Testis (tissue), 3 donors: Measurements from ENCODE around the gene RPTOR. TPM values are rescaled to one million over a fixed set of nuclear protein-coding genes. Genes with fewer than 3 reads are reported as not detected.

Source experiments
- DNase-seq: peaks from one replicate; pipeline ENCODE4 v3.0.0-alpha.2; 2019
- H3K27ac ChIP-seq, 2 donors: fragments of 200-600 bp; sonication (generic); one replicate each; pipeline ENCODE4 v1.5.1; 2019
- H3K27me3 ChIP-seq: fragments of 200-600 bp; sonication (generic); one replicate; pipeline ENCODE4 v1.5.1; 2019
- H3K36me3 ChIP-seq: fragments of 200-600 bp; sonication (generic); one replicate; pipeline ENCODE4 v1.5.1; 2017; ENCODE audit warnings: low read depth; ENCODE audit errors: missing control alignments
- H3K4me1 ChIP-seq: fragments of 200-600 bp; sonication (generic); one replicate; pipeline ENCODE4 v1.5.1; 2019
- H3K4me3 ChIP-seq, 2 donors: fragments of 200-600 bp; sonication (generic); one replicate each; pipeline ENCODE4 v1.5.1; 2017 to 2019
- H3K9me3 ChIP-seq: fragments of 200-600 bp; sonication (generic); one replicate; pipeline ENCODE4 v1.5.1; 2017
- POLR2A ChIP-seq: fragments of 450-650 bp; IDR thresholded peaks from one replicate; pipeline ENCODE4 v1.6.1; 2017; ENCODE audit warnings: antibody characterized with exemption, mild to moderate bottlenecking, moderate library complexity
- WGBS, 2 donors: methylation state at CpG; one replicate each; pipeline ENCODE4 v1.1.5; 2018; 5-methylcytosine and 5-hydroxymethylcytosine counted together
- intact Hi-C: fragments of 100-400 bp; cut with DNase I; formaldehyde crosslinking; loops from one replicate; pipeline ENCODE4 v1.15.1; 2023; ENCODE audit warnings: low total_unique reads
- polyA plus RNA-seq: library from polyadenylated mRNA; stranded (reverse); fragments of 350-450 nt; fragmentation: Illumina TruSeq; extraction: RNeasy Lipid Tissue Mini Kit (QIAGEN cat#74804); gene quantifications from one replicate; pipeline ENCODE4 v1.2.3, GENCODE V29; 2014; ENCODE audit warnings: low read depth, low replicate concordance; ENCODE audit not compliant: insufficient read depth
- total RNA-seq, 2 donors: library from RNA; depleted of rRNA; stranded (reverse); fragments of >200 nt; gene quantifications; one replicate each; pipeline ENCODE4 v1.2.3, GENCODE V29; 2016
- TF ChIP-seq, protein P1 (sequence below), 3 experiments: fragments of 450-650 bp in 2 of 3; fragments of 200-600 bp in 1 of 3; sonication (generic) in 1 of 3; IDR thresholded peaks; one replicate each; pipeline ENCODE4 v1.5.1; 2016 to 2019; ENCODE audit warnings: antibody characterized with exemption in 3 of 3, mild to moderate bottlenecking in 2 of 3, moderate library complexity in 1 of 3

Gene RPTOR
- total and polyA plus RNA-seq, 3 donors from 2014 or later: 21.8 to 68.3 (median 56.6) TPM

DNA sequence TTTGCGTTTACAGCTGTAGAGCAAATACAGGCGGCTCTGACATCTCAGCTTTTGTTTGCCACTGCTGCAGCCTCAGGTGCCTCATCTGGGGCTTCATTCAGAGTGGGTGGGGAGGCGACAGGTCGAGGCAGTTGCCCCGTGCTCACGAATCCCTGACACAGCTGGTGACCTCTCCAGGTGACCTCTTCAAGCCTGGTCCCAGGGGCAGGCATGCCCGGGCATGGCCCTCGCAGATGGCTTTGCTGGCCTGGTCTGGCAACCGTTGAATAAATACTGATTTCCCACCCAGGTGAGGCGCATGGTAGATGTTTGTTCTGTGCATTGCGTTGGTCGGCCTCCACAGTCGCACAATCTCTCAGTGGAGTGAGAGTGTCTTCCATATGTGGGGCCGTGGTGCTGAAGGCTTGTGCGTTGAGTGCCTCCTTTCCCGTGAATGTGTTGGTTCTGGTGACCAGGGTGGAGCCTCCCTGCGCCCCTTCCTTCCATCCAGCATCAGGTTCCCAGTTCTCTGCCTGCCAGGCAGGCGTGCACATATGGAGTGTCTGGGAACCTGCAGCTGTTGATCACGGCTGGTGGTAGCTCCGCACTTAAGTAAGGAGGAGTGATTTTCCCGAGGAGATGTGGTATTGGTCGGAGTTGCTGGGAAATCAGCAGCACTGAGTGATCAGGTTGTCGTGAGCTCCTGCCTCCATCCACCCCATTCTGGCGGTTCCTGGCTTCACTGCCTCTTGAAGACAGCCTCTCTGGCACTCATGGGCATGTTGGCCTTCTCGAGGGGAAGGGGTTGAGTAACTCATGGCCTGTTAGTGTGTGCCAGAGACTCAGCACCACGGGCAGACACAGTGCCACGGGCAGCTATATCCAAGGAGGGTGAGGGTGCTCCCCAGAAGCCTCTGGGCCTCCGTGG, 149.7 kb downstream of the RPTOR start:
- H3K27ac ChIP-seq: no peak overlapping the region
- no peaks in the 10 kb centered on the region for H3K9me3 ChIP-seq
- no peaks in the 10 kb centered on the region for H3K27me3 ChIP-seq
- TF ChIP-seq, protein P1, sequence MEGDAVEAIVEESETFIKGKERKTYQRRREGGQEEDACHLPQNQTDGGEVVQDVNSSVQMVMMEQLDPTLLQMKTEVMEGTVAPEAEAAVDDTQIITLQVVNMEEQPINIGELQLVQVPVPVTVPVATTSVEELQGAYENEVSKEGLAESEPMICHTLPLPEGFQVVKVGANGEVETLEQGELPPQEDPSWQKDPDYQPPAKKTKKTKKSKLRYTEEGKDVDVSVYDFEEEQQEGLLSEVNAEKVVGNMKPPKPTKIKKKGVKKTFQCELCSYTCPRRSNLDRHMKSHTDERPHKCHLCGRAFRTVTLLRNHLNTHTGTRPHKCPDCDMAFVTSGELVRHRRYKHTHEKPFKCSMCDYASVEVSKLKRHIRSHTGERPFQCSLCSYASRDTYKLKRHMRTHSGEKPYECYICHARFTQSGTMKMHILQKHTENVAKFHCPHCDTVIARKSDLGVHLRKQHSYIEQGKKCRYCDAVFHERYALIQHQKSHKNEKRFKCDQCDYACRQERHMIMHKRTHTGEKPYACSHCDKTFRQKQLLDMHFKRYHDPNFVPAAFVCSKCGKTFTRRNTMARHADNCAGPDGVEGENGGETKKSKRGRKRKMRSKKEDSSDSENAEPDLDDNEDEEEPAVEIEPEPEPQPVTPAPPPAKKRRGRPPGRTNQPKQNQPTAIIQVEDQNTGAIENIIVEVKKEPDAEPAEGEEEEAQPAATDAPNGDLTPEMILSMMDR (IDR thresholded peaks at IDR 0.05): no peak
- no peak for TF ChIP-seq POLR2A
- H3K4me1 ChIP-seq: peaks cover 16% of the 10 kb centered on the region
- H3K4me3 ChIP-seq: no peak overlapping the region
- 89 to 92% methylated on average over 20 to 28 of the region's 28 CpGs for WGBS, 2 donors
- intact Hi-C loops: no loop called here
- H3K36me3 ChIP-seq: no peaks in the 10 kb centered on the region
- DNase-seq: no peak

DNA sequence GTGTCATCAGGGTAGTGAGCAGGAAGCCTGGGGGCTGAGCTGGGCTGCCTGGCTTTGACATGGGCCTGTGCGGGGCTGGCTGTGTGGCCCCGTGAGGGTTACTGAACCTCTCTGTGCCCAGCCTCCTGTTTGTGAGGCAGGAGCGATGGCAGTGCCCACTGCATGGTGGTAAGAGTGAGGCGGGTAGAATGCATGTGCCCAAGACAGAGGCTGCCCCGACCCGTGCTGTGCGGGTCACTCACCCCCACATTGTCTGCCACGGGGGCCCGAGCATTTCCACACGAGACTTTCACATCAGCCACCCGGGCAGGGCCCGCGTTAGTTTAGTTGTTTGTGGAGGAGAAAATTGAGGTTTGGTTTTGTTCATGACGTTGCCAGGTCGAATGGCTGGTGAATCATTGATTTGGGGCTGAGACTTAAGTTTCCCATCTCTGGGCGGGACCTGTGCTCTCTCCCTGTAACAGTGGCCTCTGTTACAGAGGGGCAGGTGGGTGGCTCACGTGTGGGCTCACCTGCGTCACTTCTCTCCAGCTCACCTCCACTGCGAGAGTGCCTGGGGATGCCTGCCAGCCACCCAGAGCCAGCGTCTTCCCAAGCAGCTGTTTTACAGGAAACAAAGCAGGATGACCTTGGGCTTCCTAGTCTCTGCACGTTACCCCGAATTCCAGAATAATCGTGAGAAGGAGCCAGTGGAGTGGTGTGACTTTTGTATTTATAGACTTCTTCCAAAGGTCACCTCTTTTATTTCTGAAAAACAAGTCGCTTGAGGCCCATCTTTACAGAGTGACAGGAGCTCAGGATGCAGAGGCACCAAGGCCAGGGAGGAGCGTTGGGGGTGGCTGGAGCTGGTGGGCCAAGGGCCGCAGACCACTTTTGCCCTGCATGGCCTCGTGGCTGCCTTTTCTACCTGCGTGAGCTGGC, 150.6 kb downstream of the RPTOR start:
- WGBS, 2 donors: 69 to 76% methylated on average over 22 to 28 of the region's 28 CpGs
- TF ChIP-seq, protein P1 (IDR thresholded peaks at IDR 0.05): no peak
- TF ChIP-seq POLR2A: no peak
- peaks cover 16% of the 10 kb centered on the region for H3K4me1 ChIP-seq
- no peak overlapping the region for H3K4me3 ChIP-seq
- H3K27ac ChIP-seq: no peak overlapping the region
- H3K36me3 ChIP-seq: no peaks in the 10 kb centered on the region
- DNase-seq: no peak
- intact Hi-C loops: no loop called here
- no peaks in the 10 kb centered on the region for H3K9me3 ChIP-seq
- no peaks in the 10 kb centered on the region for H3K27me3 ChIP-seq

DNA sequence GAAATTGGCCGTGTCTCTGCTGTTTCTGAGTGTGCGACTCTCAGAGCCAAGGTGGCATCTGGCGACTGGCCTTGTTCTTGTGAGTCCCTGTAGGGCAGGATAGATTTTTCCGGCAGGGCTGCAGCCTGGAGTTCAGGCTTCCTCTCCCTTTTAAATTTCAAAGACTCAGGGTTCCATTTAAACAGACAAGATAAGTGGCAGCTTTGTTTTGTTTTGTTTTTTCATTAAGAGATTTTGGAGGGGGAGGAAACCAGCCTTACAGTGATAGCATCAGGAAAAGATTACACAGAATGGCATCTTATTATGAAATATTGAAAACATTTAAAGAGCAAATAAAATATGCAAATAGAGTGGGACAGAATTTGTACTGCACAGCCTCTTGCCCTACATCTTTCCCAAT, 151.3 kb downstream of the RPTOR start:
- no peak for DNase-seq
- Histone ChIP-seq H3K36me3 (no peaks in the 10 kb centered on the region), H3K9me3 (no peaks in the 10 kb centered on the region), H3K4me3 (no peak overlapping the region), H3K4me1 (peaks cover 16% of the 10 kb centered on the region), H3K27me3 (no peaks in the 10 kb centered on the region), H3K27ac (no peak overlapping the region)
- TF ChIP-seq, protein P1 (IDR thresholded peaks at IDR 0.05): no peak
- TF ChIP-seq POLR2A: no peak
- intact Hi-C loops: no loop called here
- 30 to 76% methylated on average over 4 of the region's 4 CpGs for WGBS, 2 donors

DNA sequence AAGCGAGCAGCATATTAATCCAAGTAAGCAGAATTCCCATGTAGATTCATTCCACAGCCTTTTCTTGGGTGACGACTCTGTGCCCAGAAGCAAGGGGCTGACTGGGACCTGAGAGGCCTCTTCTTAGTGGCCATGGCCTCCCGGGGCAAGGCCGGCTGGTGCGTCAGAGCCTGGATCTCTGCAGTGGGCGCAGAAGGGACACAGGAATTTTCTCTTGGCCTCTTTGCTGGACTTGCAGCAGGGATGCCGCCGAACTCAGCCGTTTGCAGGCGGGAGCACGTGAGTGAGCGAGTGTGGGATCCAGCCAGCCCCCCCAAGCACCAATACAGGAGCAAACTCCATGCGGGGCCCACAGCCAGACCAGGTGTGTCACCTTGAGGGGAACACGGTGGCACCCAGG, 151.8 kb downstream of the RPTOR start:
- WGBS, 2 donors: 54 to 62% methylated on average over 8 to 14 of the region's 14 CpGs
- DNase-seq: no peak
- Histone ChIP-seq H3K9me3 (no peaks in the 10 kb centered on the region), H3K4me1 (peaks cover 16% of the 10 kb centered on the region), H3K36me3 (no peaks in the 10 kb centered on the region), H3K4me3 (no peak overlapping the region), H3K27me3 (no peaks in the 10 kb centered on the region), H3K27ac (no peak overlapping the region)
- no peak for TF ChIP-seq POLR2A
- TF ChIP-seq, protein P1 (IDR thresholded peaks at IDR 0.05): no peak
- intact Hi-C loops: no loop called here
